Activated CD4-positive, alpha-beta T cell treated with anti-CD3 and anti-CD28 coated beads for 36 hours (primary cell): ENCODE results near the gene CCSER1. TPM values are rescaled to one million over a fixed set of nuclear protein-coding genes. Genes with fewer than 3 reads are reported as not detected.

ENCODE experiments used
- ATAC-seq: fragments of 200-7000 bp; cut with Tn5 transposase; one replicate; pipeline ENCODE4 v1.10.0; 2021; ENCODE audit warnings: mild to moderate bottlenecking, moderate library complexity
- CTCF ChIA-PET: fragments of 350-600 bp; sonication (Branson Sonifier 250); formaldehyde crosslinking; loops from one replicate; lab custom pipeline; 2021; ENCODE audit warnings: antibody characterized with exemption; lab: Charles Lee
- POLR2A ChIA-PET: fragments of 350-600 bp; sonication (Branson Sonifier 250); formaldehyde crosslinking; loops from one replicate; lab custom pipeline; 2021; ENCODE audit warnings: antibody characterized with exemption, inconsistent platforms; lab: Charles Lee
- DNase-seq: peaks from one replicate; pipeline ENCODE4 v3.0.0-alpha.2; 2020
- H3K27ac Mint-ChIP-seq: one replicate; pipeline ENCODE4 v1.8.0; 2021; ENCODE audit warnings: mixed read lengths
- H3K27me3 Mint-ChIP-seq: one replicate; pipeline ENCODE4 v1.8.0; 2021; ENCODE audit warnings: mixed read lengths
- H3K36me3 Mint-ChIP-seq: one replicate; pipeline ENCODE4 v1.8.0; 2021; ENCODE audit warnings: low read depth, mixed read lengths
- H3K4me1 Mint-ChIP-seq: one replicate; pipeline ENCODE4 v1.8.0; 2021; ENCODE audit warnings: mixed read lengths
- H3K4me3 Mint-ChIP-seq: one replicate; pipeline ENCODE4 v1.8.0; 2021; ENCODE audit warnings: mild to moderate bottlenecking, moderate library complexity, mixed read lengths
- H3K9me3 Mint-ChIP-seq: one replicate; pipeline ENCODE4 v1.8.0; 2021; ENCODE audit warnings: low read depth, mixed read lengths
- intact Hi-C, 2 experiments: fragments of 100-400 bp; cut with DNase I in 1 of 2; cut with micrococcal nuclease in 1 of 2; formaldehyde crosslinking; loops; one replicate each; pipeline versions ENCODE4 v1.14.2 to v1.15.1; 2022 to 2024; cut with DNase I, micrococcal nuclease
- total RNA-seq, 2 experiments: library from RNA; stranded (reverse); gene quantifications; one replicate each; pipeline ENCODE4 v1.2.3, GENCODE V29; 2021

The CCSER1 gene
- total RNA-seq, 2 experiments from 2014 or later, result 0.14 TPM; not detected in 1

DNA sequence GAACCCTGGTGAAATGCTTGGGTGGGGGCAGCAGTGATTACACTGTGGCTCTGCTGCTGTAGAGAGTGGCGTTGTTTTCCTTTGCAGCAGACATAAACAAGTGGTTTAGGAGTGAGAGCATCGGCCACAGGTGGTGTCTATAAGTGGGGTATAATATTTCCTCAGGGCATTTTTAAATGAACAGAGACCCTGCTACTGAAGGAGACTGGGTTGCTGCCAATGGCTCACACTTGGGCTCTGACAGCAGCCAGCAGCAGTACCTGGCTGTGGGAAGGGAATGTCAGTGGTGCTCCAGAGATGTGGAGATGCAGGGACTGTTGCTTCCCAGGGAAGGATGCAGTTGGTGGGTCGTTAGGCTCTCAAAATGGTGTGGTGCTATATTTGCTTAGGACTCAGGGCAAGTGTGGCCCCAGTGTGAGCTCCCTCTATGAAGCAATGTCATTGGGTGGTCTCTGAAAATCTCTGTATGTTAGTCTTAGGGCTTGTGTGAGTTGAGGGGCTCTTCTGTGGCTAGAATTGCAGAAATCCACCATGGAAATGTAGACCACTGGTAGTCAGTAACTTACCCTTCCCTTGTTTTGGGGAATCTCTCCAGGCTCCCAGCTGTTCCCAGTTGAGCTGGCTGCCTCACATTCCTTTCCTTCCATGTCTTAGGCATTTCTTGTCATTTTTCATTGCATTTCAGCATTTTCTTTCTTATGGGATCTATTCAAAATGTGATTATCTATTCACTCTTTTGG, 1153.5 kb downstream of the CCSER1 start:
- intact Hi-C loops, result no loop called here
- no peak for ATAC-seq

DNA sequence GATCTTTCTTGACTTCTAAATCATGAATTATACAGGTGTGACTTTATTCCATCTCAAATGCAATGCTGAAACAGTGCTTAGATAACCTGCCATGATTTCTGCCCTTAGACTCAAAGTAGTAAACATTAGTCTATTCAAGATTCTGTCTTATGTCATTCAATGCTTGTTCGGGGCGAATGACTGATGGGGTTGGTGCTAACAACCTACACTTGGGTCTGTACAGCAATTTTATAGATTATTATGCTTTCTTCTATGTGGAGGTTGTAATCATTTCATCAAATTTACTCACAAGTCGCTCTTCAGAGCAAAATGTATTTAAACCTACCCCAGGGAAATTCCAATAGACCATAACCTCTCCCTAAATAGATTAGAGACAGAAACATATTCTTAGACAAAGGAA, 1155.0 kb downstream of the CCSER1 start:
- DNase-seq (no peak), ATAC-seq (no peak)
- no peaks in the 10 kb centered on the region for H3K36me3 Mint-ChIP-seq
- no peaks in the 10 kb centered on the region for H3K4me1 Mint-ChIP-seq
- H3K9me3 Mint-ChIP-seq, result peaks cover 16% of the 10 kb centered on the region
- H3K4me3 Mint-ChIP-seq, result no peak overlapping the region
- ChIA-PET CTCF (no interaction called here), POLR2A (no interaction called here)
- no peaks in the 10 kb centered on the region for H3K27me3 Mint-ChIP-seq
- H3K27ac Mint-ChIP-seq, result no peak overlapping the region
- intact Hi-C loops, result no loop called here

More for the DNA sequence above, 1153.5 kb downstream of the CCSER1 start:
- POLR2A ChIA-PET, result no interaction called here
- H3K4me1 Mint-ChIP-seq, result no peaks in the 10 kb centered on the region
- no peak overlapping the region for H3K27ac Mint-ChIP-seq
- no peak for DNase-seq
- peaks cover 18% of the 10 kb centered on the region for H3K9me3 Mint-ChIP-seq
- no peaks in the 10 kb centered on the region for H3K27me3 Mint-ChIP-seq
- H3K4me3 Mint-ChIP-seq, result no peak overlapping the region
- CTCF ChIA-PET, result no interaction called here
- no peaks in the 10 kb centered on the region for H3K36me3 Mint-ChIP-seq

DNA sequence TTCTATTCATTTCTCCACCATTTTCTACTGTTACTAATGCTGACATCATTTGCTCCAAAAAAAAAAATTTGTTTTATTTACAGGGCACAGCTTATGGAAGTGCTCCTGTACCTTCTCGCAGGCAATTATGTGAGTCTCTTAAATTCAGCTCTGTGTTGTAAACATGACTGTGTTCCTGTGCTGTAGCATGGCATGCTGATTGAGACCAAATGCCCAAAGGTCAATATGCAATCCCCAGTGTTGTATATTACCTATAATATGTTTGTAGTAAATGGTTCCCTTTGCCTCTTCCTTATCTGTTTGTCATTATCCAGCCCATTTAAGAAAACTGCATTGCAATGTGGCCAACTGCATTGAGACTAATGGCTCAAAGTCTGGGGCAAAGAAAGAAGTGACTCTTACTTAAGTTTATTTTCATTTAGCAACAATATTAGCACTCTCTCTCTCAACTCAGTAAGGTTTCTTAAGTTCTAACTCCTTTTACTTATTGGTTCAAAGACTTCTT, 1156.6 kb downstream of the CCSER1 start:
- Mint-ChIP-seq H3K27ac (no peak overlapping the region), H3K4me1 (no peaks in the 10 kb centered on the region), H3K36me3 (no peaks in the 10 kb centered on the region), H3K27me3 (no peaks in the 10 kb centered on the region), H3K9me3 (peaks cover 15% of the 10 kb centered on the region), H3K4me3 (no peak overlapping the region)
- DNase-seq (no peak), ATAC-seq (no peak)
- ChIA-PET POLR2A (no interaction called here), CTCF (no interaction called here)
- intact Hi-C loops, result no loop called here

DNA sequence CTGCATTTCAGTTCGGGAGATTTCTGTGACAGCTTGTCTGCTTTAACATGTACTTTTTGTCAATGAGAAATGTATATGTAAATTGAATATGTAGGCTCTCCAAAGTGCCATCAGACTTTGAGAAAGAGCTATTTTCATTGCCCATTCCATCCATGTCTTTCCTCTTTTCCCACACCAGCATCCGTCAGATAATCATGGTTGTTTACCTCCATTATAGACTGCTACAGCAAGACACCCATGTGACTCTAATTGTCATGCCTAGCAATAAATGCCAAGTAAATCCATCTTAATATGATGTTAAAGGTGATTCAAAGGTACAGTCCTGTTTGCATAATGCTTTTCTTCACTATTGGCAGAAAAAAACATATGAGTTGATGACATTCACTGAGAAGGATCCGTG, 1157.3 kb downstream of the CCSER1 start:
- peaks cover 15% of the 10 kb centered on the region for H3K9me3 Mint-ChIP-seq
- no peaks in the 10 kb centered on the region for H3K4me1 Mint-ChIP-seq
- DNase-seq (no peak), ATAC-seq (no peak)
- CTCF ChIA-PET, result no interaction called here
- H3K27ac Mint-ChIP-seq, result no peak overlapping the region
- POLR2A ChIA-PET, result no interaction called here
- intact Hi-C loops, result no loop called here
- no peaks in the 10 kb centered on the region for H3K36me3 Mint-ChIP-seq
- H3K27me3 Mint-ChIP-seq, result no peaks in the 10 kb centered on the region
- H3K4me3 Mint-ChIP-seq, result no peak overlapping the region

DNA sequence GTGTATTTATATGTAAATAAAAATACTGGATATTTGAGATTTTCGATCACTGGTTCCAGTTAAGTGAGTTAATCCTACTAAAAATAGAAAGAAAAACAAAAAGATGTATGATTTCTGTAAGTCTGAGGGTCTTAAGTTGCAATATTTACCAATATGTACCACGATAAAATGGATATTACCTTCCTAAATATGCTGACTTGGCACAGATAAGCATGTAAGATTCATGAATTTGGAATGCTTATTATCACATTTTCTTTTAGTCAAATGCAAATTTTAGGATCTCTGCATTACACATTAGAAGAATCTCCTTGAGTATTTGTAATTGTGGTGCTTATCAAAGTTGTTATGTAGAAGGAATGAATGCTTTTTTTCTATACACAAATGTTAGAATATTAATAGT, 1158.3 kb downstream of the CCSER1 start:
- no peaks in the 10 kb centered on the region for H3K4me1 Mint-ChIP-seq
- ATAC-seq, result no peak
- POLR2A ChIA-PET, result no interaction called here
- no peak overlapping the region for H3K4me3 Mint-ChIP-seq
- H3K9me3 Mint-ChIP-seq, result peaks cover 17% of the 10 kb centered on the region
- intact Hi-C loops, result no loop called here
- no peak overlapping the region for H3K27ac Mint-ChIP-seq
- CTCF ChIA-PET, result no interaction called here
- H3K27me3 Mint-ChIP-seq, result no peaks in the 10 kb centered on the region
- H3K36me3 Mint-ChIP-seq, result no peaks in the 10 kb centered on the region
- DNase-seq, result no peak

DNA sequence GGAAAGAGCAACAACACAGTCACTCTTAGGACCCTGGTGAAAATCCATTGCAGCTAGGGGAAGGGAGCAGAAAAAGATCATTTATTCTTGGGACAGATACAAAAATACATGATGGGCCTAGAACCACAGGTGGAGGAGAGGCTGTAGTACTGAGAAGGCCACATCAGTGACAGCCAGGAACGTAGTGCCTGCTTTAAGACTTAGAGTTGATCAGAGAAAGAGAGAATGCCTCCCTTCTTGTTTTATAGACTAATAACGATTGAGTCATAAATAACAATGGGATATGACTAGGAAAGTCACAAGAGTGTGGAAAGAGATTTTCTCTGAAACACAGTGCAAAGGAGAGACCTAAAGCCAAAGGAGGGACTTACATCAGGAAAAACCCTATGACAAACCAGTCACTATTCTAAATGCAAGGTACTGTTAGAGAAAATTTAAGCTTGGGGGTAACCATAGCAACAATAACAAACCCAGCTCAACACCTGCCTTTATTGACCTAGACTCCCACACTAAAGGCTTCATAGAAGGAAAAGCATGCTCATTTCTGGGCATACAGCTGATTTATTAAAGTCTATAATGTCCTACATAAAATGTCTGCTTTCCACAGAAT, 1161.6 kb downstream of the CCSER1 start:
- H3K36me3 Mint-ChIP-seq, result no peaks in the 10 kb centered on the region
- peaks cover 16% of the 10 kb centered on the region for H3K9me3 Mint-ChIP-seq
- ATAC-seq (no peak), DNase-seq (no peak)
- no peak overlapping the region for H3K4me3 Mint-ChIP-seq
- ChIA-PET CTCF (no interaction called here), POLR2A (no interaction called here)
- H3K27me3 Mint-ChIP-seq, result no peaks in the 10 kb centered on the region
- intact Hi-C loops, result no loop called here
- H3K27ac Mint-ChIP-seq, result no peak overlapping the region
- no peaks in the 10 kb centered on the region for H3K4me1 Mint-ChIP-seq

DNA sequence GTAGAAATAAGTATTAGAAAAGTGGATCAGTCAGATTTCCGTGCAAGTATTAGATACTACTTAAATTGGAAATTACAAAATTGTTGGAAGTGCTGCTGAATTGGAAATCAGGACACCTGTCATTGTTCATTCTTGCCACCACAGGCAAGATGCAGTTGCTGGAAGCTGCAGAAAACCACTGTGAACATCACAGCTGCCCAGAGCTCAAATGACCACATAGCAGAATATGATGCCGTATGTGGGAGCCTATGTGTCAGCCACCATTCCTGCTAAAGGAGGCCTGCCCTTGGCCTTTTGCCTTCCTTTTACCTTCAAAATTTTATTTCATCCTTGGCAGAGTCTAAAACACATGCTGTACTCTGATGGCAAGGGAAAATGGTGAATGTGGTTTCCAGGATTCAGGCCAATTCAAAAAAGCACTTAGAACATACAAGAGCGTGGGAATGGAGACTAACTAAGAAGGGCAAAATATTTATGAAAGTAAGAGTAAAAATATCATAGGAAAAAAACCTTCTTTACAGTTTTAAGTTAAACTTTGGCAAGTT, 1171.0 kb downstream of the CCSER1 start:
- no peak overlapping the region for H3K27ac Mint-ChIP-seq
- no peaks in the 10 kb centered on the region for H3K27me3 Mint-ChIP-seq
- H3K36me3 Mint-ChIP-seq, result no peaks in the 10 kb centered on the region
- POLR2A ChIA-PET, result no interaction called here
- H3K4me1 Mint-ChIP-seq, result no peaks in the 10 kb centered on the region
- intact Hi-C loops, result no loop called here
- DNase-seq (no peak), ATAC-seq (no peak)
- CTCF ChIA-PET, result no interaction called here
- peaks cover 4% of the 10 kb centered on the region for H3K9me3 Mint-ChIP-seq
- H3K4me3 Mint-ChIP-seq, result no peak overlapping the region

DNA sequence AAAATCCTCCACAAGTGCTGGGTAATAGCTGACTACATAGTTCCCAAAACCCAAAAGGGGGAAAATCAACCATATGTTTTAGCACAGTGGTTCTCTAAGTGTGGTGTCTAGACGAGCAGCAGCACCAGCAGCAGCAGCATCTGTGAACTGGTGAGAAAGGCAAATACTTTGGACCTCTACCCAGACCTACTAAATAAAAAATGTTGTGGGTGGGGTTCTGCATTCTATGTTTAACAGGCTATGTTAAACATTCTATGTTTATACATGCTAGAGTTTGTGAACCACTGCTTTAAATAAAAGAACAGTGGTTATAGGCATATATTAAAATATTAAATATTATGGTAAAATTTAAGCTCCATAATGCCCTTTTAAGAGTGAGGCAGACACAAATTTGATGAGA, 1171.6 kb downstream of the CCSER1 start:
- peaks cover 4% of the 10 kb centered on the region for H3K9me3 Mint-ChIP-seq
- H3K4me1 Mint-ChIP-seq, result no peaks in the 10 kb centered on the region
- no peaks in the 10 kb centered on the region for H3K36me3 Mint-ChIP-seq
- H3K4me3 Mint-ChIP-seq, result no peak overlapping the region
- POLR2A ChIA-PET, result no interaction called here
- intact Hi-C loops, result no loop called here
- H3K27ac Mint-ChIP-seq, result no peak overlapping the region
- DNase-seq (no peak), ATAC-seq (no peak)
- CTCF ChIA-PET, result no interaction called here
- no peaks in the 10 kb centered on the region for H3K27me3 Mint-ChIP-seq

DNA sequence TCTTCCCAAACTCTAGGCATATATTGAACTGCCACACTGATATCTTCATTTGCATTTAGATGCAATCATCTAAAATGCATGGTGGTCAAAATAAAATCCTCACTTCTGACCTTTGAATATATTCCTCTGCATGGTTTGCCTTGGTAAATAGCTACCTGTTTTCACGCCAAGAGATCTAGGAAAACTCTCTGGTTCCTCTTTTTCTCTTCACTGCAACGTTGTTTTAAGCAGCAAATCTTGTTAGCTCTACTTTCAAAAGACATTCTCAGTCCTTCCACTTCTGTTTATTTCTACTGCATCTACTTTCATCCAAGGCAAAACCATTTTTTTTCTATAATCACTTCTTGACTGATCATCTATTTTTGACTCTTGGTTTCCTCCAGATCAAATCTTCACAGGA, 1174.9 kb downstream of the CCSER1 start:
- Mint-ChIP-seq H3K27me3 (no peaks in the 10 kb centered on the region), H3K27ac (no peak overlapping the region), H3K4me1 (no peaks in the 10 kb centered on the region), H3K9me3 (peaks cover 6% of the 10 kb centered on the region), H3K4me3 (no peak overlapping the region), H3K36me3 (no peaks in the 10 kb centered on the region)
- DNase-seq (no peak), ATAC-seq (no peak)
- ChIA-PET CTCF (no interaction called here), POLR2A (no interaction called here)
- intact Hi-C loops, result no loop called here

DNA sequence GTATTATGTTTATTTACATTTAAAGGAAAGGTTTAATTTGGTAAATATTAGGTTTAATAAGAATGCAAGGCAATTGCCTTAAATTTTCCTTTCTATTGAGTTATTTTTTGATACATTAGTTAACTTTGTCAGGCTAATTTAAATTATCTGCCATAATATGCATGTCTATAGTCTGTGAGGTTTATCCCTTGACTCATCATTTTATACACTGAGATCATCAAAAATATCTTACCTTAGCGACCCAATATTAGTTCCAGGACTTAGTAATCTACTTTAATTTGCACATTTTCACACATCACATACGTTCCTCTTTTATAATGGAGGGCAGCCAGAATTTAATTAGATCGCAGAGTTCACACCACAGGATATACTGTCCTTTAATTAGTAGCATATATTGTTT, 1177.1 kb downstream of the CCSER1 start:
- no peaks in the 10 kb centered on the region for H3K27me3 Mint-ChIP-seq
- intact Hi-C loops, result no loop called here
- H3K36me3 Mint-ChIP-seq, result no peaks in the 10 kb centered on the region
- H3K27ac Mint-ChIP-seq, result no peak overlapping the region
- H3K9me3 Mint-ChIP-seq, result peaks cover 6% of the 10 kb centered on the region
- H3K4me1 Mint-ChIP-seq, result no peaks in the 10 kb centered on the region
- ChIA-PET CTCF (no interaction called here), POLR2A (no interaction called here)
- DNase-seq, result no peak
- no peak overlapping the region for H3K4me3 Mint-ChIP-seq
- no peak for ATAC-seq

DNA sequence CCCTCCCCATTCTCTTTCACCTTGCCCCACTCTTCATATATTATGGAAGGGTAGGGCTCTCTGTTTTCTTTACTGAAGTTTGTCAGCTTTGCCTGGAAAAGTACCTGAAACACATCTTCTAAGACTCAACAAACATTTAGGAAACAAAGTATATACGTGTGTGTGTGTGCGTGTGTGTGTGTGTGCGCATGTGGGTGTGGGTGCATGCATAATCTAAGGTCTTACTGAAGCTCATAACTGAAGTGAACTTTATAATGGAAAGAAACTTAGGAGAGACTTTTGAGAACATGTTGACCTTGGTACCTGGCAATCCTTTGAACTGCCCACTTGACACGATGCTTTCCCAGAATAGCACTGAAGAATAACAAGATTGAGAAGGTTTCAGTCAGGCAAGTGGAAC, 1190.2 kb downstream of the CCSER1 start:
- Mint-ChIP-seq H3K27me3 (no peaks in the 10 kb centered on the region), H3K4me3 (no peak overlapping the region), H3K36me3 (no peaks in the 10 kb centered on the region), H3K27ac (no peak overlapping the region), H3K9me3 (peaks cover 7% of the 10 kb centered on the region), H3K4me1 (no peaks in the 10 kb centered on the region)
- CTCF ChIA-PET, result interaction anchor here (1.0 kb wide), 1 partner anchor 10 kb away, joined by 5 read pairs; no protein-coding TSS in a partner anchor
- ATAC-seq, result no peak
- POLR2A ChIA-PET, result no interaction called here
- DNase-seq, result no peak
- intact Hi-C loops, result no loop called here
